NB4 (cell line): ENCODE results near the gene ARHGEF10L.

Source experiments
- MYC ChIP-seq: IDR thresholded peaks from 2 replicates; pipeline ENCODE4 v1.6.1; 2011; ENCODE audit warnings: low read depth, low read length
- TF ChIP-seq, protein P1 (sequence below): IDR thresholded peaks from one replicate; pipeline ENCODE4 v1.5.1; 2012; ENCODE audit warnings: low read depth, low read length

DNA sequence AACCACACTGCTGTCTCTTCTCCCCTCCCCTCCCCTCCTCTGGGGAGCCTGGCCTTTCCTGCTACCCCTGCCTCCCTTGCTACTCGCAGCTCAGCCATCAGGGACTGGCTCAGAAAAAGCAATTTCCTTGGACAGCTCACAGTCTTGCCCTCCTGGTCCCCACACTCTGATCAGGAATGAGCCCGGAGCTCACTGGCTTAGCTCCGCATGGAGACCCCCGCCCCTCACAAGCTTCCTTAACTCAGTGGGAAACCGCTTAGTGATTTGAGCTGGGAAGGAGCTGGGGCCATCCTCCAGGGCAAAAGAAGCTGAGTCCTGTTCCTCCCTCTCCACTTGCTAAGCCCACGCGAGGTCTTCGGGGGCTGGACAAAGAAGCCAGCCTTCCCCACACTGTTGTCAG lies 145.3 kb downstream of the ARHGEF10L start:
- TF ChIP-seq, protein P1, sequence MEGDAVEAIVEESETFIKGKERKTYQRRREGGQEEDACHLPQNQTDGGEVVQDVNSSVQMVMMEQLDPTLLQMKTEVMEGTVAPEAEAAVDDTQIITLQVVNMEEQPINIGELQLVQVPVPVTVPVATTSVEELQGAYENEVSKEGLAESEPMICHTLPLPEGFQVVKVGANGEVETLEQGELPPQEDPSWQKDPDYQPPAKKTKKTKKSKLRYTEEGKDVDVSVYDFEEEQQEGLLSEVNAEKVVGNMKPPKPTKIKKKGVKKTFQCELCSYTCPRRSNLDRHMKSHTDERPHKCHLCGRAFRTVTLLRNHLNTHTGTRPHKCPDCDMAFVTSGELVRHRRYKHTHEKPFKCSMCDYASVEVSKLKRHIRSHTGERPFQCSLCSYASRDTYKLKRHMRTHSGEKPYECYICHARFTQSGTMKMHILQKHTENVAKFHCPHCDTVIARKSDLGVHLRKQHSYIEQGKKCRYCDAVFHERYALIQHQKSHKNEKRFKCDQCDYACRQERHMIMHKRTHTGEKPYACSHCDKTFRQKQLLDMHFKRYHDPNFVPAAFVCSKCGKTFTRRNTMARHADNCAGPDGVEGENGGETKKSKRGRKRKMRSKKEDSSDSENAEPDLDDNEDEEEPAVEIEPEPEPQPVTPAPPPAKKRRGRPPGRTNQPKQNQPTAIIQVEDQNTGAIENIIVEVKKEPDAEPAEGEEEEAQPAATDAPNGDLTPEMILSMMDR, result no peak
- no peak for TF ChIP-seq MYC
